SK-N-DZ (cell line): ENCODE measurements around the gene CIZ1.
A peak's percentile ranks its signal among the peaks of the same experiment; 100 is the strongest.

Experiments used
- DNase-seq: peaks from one replicate; pipeline ENCODE4 v3.0.0-alpha.2; 2015; ENCODE audit warnings: low spot score

The CIZ1 gene

DNA sequence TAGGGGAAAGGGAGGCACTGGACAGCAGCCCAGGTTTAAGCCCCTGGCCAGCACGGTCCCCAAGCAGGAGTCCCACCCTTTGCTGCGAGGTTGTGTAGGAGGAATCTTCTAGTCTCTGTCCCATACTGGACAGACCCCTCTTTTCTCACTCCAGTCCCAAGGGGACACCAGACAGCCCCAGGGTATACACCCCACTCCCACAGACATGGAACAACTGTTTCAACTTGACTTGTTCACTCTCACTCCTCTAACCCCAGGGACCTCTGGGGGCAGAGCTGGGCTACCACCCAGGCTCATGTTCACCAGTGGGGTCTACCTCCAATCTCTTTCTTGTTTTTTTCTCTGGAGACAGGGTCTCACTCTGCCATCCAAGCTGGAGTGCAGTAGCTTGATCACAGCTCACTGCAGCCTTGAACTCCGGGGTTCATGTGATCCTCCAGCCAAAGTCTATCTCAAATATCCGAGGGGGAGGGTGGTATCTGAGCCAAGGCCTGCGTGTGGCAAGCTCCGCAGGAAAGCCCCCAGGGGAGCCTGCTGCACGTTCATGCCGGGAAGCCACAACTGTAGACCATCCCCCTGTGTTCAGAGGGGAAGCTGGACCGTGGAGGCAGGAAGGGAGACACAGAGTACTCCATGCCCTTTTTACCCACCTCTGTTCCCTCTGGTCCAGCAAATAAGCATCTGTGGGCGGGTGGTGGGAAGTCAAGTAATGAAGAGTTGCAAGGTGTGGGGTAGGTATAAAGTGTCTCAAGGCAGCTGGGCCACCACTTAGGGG is 65.6 kb downstream of the CIZ1 start:
- DNase-seq, result no peak

DNA sequence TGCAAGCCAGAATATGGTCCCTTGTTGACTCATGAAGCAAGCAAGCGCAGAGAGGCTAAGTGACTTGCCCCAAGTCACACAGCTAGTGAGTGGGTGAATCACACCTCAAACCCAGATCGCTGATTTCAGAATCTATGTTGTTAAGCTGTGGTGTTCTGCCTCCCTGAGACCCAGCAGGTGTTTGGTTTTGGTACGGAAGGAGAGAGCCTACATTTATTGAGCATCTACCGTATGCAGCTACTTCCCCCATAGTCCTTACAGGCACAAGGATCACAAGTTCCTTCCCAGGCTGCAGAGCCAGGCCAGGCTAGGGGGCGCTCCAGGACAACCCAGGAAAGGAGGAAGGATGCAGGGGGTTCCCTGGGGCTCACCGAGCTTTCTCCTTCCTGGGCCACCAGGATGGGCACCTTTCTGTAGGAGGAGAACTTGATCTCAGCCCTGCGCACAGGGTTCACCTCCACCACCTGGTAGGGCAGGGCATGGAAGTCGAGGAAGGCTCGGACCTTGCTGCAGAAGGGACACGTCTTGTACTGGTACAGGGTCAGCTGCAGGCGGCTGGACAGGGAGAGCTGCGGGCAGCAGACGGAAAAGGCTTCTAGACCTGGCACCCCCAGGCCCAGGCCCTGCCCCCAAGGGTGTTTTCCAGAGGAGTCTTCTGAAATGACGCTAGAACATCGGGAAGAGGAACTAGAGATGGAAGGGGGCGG is 66.3 kb downstream of the CIZ1 start:
- DNase-seq, result peak; percentile 53

DNA sequence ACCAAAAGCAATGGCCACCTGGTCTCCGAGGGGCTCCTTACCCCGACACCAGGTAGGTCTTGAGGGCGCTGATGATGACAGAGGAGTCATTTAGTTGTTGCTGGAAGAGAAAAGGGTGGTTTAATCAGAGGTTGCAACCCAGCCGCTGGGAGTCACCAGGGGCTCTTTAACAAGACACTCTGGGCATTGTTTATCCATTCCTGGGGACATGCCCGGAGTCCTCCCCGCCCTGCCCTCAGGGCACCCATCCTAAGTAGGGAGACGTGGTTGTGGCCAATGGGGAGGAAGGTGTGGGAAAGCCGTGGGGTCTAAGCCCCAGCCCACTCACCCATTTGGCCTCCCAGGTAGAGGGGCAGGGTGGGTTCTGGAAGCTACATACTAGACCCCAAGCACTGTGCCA is 66.9 kb downstream of the CIZ1 start:
- DNase-seq, result no peak

DNA sequence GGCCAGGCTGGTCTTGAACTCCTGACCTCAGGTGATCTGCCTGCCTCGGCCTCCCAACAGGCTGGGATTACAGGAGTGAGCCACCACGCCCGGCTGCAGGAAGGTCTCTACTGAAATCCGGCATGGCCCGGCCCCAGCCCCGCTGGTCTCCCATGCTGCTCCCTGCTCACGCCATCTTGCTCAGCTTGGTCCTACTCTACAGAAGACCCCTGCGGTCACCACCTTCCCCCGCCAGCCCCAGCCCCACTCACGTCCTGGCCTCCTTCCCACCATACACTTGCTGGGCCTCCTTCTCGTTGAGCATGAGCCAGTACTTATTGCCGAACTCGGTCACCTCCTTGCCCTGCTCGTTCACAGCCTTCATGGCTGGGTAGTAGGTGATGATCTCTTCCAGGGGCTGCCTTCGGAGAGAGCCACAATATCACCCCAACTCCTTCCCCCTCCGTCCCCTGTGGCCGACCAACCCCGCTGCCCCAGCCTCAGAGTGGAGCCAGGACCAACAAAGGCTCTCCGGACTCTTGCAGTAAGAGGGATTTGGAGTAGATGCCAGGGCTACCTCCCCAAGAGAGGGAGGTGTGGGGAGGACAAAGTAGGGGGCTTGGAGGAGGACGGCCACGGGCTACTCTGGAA is 67.8 kb downstream of the CIZ1 start:
- DNase-seq, result no peak

DNA sequence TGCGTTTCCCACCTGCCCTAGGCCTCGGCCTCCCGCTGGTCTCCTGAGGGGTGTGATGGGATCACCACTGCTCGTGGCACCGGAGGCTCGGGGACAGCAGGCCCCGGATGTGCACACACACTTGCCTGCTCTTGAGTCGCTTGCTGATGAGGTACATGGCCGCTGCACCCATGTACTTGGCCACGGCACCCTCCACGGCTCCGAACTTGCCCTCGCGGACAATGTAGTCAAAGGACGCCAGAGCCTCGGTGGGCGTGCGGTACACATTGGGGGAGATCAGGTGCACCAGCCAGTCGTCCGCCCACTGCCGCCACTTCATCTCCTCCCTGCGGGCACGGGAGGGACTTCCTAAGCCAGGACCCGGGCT is 68.6 kb downstream of the CIZ1 start:
- no peak for DNase-seq

DNA sequence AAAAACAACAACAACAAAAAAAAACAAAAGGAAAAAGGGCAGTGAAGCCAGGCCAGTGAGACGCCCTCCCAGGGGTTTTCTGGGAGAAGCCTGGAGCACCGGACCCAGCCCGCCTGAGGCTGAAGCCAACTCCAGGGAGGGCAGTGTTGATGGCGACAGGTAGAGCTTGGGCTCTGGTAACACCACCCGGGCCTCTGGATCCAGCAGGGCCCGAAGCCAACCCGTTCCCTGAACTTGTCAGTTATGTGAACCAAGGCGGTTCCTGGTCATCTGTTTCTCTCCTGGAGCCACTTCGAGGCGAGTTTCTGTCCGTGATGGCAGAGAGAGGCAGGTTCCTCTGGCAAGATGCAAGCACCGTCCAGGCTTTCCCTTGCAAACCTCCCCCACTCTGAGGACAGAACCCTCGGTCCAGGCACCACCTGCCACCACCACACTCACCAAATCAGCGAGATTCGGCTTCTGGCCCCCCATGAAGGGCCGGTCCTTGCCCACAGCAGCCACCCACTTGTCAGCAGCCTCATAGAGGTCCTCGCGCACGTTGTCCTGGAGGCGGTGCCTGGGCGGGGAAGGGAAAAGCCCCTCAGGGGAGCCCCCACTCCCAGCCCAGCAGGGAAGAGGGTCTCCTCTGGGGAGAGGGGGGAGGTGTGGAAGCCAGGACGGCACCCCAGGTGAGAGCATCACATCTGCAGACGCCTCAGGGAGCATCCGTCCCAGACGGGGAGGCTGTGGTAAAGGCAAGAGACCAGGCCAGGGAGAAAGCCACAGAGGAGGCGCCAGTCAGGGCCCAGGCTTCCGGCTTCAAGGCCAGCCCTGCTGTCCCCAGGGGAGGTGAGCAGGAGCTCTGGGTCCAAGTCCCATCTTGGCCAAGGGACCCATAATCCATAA is 69.2 kb downstream of the CIZ1 start:
- no peak for DNase-seq

DNA sequence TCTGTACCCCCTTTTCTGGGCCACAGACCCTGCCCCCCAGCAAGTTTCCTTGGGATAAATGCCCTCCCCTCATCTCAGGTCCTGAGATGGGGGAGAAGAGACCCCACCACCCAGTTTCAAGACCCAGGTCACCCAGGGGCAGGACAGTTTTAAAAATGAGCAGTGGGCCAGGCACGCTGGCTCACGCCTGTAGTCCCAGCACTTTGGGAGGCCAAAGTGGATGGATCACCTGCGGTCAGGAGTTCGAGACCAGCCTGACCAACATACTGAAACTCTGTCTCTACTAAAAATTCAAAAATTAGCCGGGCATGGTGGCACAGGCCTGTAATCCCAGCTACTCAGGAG is 69.9 kb downstream of the CIZ1 start:
- no peak for DNase-seq

DNA sequence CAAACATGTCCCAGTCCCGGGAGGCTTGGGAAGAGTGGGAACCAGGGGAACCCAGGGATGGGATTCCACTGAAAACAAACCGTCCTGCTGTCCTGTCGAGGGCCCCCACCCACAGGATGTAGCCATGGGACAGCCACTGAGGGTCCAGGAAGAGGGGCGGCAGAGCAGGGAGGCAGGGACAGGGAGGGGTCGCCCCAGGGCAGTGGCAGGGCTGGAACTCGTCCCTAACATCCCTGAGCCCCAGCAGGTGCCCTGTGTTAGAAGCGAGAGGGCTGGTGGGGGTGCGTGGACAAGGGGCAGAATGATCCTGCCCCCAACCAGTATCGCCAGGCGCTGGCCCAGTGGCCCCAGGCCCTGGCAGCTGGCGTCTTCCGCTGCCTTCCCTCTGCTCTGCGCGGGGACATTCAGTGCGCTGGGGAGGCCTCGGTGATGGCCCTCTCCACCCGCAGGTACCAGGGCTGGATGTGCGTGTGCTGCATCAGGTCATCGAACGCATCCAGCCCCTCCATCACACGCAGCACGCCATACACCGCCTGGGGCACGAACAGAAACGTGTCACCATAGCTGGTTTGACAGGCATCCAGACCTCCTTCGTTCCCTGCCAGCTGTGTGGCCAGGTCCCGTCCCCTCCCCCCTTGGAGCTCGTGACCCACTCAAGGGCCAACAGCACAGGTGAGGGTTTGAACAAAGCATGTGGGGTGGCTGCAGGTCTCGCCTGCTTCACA is 70.5 kb downstream of the CIZ1 start:
- DNase-seq, result no peak

DNA sequence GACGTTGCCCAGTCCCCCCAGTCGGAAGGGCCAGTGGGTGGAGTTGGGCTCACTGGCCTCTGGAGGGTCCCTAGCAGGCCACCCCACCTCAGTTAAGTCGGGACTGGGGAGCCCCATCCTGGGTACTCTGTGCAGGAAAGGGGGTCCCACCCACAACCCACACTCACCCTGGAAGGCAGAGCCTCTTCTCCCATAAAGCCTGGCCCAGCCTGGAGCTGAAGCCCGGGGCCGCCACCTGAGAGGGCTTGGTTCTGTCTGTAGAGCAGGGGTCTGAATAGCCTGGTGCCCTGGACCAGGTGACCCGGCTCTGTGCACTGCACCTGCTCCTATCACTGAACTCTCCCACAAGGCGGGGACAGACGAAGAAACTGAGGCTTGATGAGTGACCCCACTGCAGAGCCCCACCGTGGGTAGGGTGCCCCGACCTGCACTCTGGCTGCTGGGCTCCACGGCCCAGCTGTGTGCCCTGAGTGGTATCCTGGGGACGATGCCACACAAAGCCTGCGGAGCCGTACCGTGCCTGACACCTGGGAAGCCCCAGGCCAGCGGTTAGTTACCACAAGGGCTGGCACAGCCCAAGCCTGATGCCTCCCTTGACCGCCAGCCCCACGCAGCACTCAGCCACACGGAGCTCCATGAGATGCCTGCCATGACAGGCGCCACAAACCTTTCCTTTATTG is 71.2 kb downstream of the CIZ1 start:
- no peak for DNase-seq

DNA sequence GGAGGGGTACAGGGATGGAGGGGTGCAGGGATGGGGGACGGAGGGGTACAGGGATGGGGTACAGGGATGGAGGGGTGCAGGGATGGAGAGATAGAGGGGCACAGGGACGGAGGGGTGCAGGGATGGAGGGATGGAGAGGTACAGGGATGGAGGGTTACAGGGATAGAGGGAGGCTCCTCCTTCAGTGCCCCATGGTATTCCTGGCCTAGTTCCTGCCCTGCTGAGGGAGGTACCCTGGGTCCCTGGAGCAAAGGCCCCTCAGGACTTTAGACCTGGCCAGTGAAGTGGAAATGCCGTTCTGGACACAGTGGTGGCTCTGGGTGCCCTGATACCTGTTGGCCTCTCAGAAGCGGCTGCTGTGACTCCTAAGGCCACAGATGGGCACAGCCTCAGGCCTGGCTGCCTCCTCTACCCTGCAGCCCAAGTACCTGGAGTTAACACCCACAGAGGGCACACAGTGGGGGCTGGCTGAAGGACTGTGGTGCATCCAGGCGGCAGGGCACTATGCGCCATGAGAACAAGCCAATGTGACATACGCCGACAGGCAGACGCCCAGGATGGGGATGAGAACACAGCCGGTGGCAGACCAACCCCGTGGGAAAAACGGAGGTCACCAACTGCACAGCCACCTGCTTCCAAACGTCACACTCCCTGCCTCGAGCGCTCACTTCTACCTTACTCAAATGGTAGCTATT is 72.3 kb downstream of the CIZ1 start:
- no peak for DNase-seq

DNA sequence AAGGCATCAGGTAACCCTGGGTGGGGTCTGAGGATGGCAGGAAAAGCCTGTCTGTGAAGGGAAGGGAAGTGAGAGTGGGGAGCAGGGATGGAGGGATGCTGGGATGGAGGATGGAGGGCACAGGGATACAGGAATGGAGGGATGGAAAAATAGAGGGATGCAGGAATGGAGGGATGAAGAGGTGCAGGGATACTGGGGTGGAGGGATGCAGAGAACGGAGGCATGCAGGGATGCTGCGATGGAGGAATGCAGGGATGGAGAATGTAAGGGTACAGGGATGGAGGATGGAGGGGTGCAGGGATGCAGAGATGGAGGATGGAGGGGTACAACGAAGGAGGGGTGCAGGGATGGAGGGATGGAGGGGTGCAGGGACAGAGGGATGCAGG is 72.9 kb downstream of the CIZ1 start:
- no peak for DNase-seq

DNA sequence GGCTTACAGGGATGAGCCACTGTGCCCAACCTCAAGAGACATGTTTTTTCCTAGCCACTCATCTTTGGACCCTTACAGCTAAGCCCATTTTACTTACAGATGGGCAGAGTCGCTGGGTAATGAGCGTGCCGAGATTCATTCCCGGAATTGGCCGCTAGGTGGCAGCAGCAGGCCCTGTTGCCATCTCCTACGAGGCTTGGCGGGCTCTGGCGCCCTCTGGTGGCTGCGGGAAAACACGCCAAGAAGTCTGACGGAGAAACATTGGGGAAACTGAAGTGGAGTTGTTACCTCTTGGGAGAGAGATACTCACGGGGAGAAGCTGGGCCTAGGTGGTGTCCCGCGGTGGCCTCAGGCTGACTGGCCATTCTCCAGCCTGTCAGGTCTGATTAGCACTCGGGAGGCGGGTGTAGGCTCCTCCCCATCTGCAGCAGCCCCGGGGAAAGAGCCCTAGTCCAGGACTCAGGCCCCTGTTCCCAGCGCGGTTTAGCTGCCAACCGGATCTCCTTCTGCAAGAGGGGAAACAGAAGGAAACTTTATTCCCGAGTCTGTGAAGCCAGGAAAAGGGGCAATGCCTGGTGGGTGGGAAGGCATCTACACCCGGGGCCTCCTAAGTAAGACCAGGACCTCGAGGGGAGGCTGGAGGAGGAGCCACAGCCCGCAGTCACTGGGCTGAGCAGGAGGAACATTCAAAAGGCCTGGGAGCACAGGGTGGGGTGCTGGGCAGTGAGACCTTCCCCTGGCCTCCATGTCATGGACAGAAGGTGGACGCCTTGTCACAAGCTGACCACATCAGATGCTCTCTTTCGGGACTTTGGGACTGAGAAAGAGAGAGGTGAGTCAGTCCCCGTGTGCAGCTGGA is 73.5 kb downstream of the CIZ1 start:
- DNase-seq, result peak; percentile 91

DNA sequence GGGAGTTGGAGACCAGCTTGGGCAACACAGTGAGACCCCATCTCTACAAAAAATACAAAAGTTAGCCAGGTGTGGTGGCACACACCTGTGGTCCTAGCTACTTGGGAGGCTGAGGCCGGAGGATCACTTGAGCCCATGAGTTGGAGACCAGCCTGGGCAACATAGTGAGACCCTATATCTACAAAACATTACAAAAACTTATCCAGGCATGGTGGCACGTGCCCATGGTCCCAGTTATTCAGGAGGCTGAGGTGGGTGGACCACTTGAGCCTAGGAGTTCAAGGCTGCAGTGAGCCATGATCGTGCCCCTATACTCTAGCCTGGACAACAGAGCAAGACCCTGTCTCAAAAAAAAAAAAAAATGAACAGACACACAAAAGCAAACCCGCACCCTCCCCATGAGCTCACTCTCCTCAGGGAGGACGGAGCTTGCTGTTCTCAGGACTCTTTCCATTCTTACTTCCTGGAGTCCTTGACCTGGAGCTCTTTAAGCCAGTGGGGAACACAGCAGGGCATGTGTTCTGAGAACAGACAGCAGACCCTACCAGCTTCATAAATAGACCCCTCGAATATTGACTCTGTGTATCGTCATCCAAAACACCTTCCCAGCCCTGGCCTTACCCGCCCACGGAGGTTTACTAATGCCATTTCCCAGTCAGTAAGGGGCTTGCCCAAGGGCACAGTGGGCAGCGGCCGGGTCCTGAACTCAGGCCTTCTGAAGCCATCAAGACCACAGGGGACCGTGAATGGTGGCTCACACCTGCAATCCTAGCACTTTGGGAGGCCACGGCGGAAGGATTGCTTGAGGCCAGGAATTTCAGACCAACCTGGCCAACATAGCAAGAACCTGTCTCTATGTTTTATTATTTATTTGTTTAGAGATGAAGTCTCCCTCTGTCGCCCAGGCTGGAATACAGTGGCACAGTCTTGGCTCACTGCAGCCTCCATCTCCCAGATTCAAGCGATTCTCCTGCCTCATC is 75.0 kb downstream of the CIZ1 start:
- no peak for DNase-seq
